Thymus (tissue), 11 donors: ENCODE measurements around the gene UNC13A. TPM values are rescaled to one million over a fixed set of nuclear protein-coding genes. Genes with fewer than 3 reads are reported as not detected.
"Not testable (repeated sequence)": the region's sequence is repeated elsewhere in the genome, so short reads cannot be mapped to it uniquely, and the experiment has no call there.

Experiments used
- DNase-seq, 9 donors: peaks; one replicate each; pipeline ENCODE4 v3.0.0-alpha.2; 2013; ENCODE audit warnings: low spot score in 9 of 9, low read depth in 6 of 9, missing footprints in 1 of 9
- H3K27ac ChIP-seq, 2 donors: one replicate each; pipeline ENCODE4 v1.5.1; 2013; ENCODE audit warnings: control low read depth in 1 of 2, low read depth in 1 of 2, low read length in 1 of 2, mild to moderate bottlenecking in 1 of 2, moderate library complexity in 1 of 2
- H3K27me3 ChIP-seq, 2 donors: one replicate each; pipeline ENCODE4 v1.5.1; 2013; ENCODE audit warnings: low read length in 1 of 2; ENCODE audit not compliant: control insufficient read depth in 2 of 2, insufficient read depth in 1 of 2
- H3K36me3 ChIP-seq, 2 donors: one replicate each; pipeline ENCODE4 v1.5.1; 2013; ENCODE audit warnings: low read length in 1 of 2, mild to moderate bottlenecking in 1 of 2, moderate library complexity in 1 of 2; ENCODE audit not compliant: control insufficient read depth in 2 of 2, insufficient read depth in 2 of 2
- H3K4me1 ChIP-seq, 2 donors: one replicate each; pipeline ENCODE4 v1.5.1; 2013; ENCODE audit warnings: low read length in 2 of 2; ENCODE audit not compliant: control insufficient read depth in 2 of 2, insufficient read depth in 2 of 2
- H3K4me3 ChIP-seq, 2 donors: one replicate each; pipeline ENCODE4 v1.5.1; 2013; ENCODE audit warnings: low read length in 2 of 2, control low read depth in 1 of 2, mild to moderate bottlenecking in 1 of 2
- H3K9me3 ChIP-seq, 2 donors: one replicate each; pipeline ENCODE4 v1.5.1; 2013; ENCODE audit warnings: low read length in 1 of 2, mild to moderate bottlenecking in 1 of 2; ENCODE audit not compliant: control insufficient read depth in 2 of 2, insufficient read depth in 1 of 2
- WGBS: extraction: QIAGEN DNeasy Blood & Tissue Kit; methylation state at CpG from one replicate; pipeline ENCODE4 v1.1.7; 2013; 5-methylcytosine and 5-hydroxymethylcytosine counted together
- polyA plus RNA-seq: library from polyadenylated mRNA; stranded (reverse); fragments of 200-250 nt; gene quantifications from one replicate; pipeline ENCODE4 v1.2.3, GENCODE V29; 2013
- total RNA-seq: library from RNA; stranded (reverse); fragments of 120-200 nt; gene quantifications from one replicate; pipeline ENCODE4 v1.2.4, GENCODE V29; 2013
- donor health status: healthy.

The UNC13A gene
- total and polyA plus RNA-seq, 2 donors: 0.19 to 0.32 TPM

DNA sequence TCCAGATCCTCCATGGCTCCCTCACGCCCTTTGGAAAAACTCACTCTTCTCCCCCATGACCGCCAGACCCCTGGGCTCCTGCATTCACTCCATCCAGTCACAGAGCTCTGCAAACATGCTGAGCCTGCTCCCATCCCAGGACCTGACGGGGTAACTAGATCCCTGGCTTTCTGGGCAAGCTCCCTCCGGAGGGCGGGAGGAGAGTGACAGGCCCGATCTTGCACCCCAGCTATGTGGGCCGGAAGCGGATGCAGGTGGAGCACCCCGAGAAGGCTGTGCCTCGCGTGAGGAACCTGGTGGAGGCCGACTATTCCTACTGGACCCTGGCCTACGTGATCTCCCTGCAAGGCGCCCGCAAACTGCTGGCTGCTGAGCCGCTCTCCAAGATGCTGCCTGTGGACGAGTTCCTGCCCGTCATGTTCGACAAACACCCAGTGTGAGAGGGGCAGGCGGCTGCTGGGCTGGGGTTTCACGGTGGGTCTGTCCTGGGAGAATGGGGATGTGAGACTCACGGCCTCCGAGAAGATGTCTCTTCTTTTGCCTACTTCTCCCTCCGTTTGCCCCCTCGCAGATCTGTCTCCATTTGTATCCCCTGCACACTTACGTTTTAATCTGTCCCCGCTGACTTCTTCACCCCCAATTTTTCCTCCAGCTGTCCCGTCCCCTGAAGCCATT is 107.5 kb downstream of the UNC13A start:
- Histone ChIP-seq H3K27ac (no peak overlapping the region), H3K4me3 (no peak overlapping the region), H3K27me3 (no peaks in the 10 kb centered on the region), H3K4me1 (no peaks in the 10 kb centered on the region), H3K36me3 (peaks cover 52 to 57% of the 10 kb centered on the region in 2 donors), H3K9me3 (no peaks in the 10 kb centered on the region)
- 92% methylated on average over 28 of the region's 28 CpGs for WGBS
- DNase-seq: no peak

GRCh38 chr19:17579661-17580244 is 108.4 kb downstream of the UNC13A start:
- 89% methylated on average over 16 of the region's 16 CpGs for WGBS
- Histone ChIP-seq H3K36me3 (peaks cover 54 to 61% of the 10 kb centered on the region in 2 donors), H3K9me3 (no peaks in the 10 kb centered on the region), H3K4me1 (no peaks in the 10 kb centered on the region), H3K27me3 (no peaks in the 10 kb centered on the region), H3K27ac (no peak overlapping the region), H3K4me3 (no peak overlapping the region)
- DNase-seq: no peak

GRCh38 chr19:17577457-17578097 is 110.6 kb downstream of the UNC13A start:
- no peak overlapping the region for H3K4me3 ChIP-seq
- no peak overlapping the region for H3K27ac ChIP-seq
- H3K27me3 ChIP-seq: no peaks in the 10 kb centered on the region
- no peaks in the 10 kb centered on the region for H3K9me3 ChIP-seq
- peaks cover 52 to 67% of the 10 kb centered on the region in 2 donors for H3K36me3 ChIP-seq
- no peaks in the 10 kb centered on the region for H3K4me1 ChIP-seq
- WGBS: 98% methylated on average over 22 of the region's 22 CpGs
- no peak for DNase-seq

- WGBS: 95% methylated on average over 34 of the region's 34 CpGs
- H3K27me3 ChIP-seq: no peaks in the 10 kb centered on the region
- no peaks in the 10 kb centered on the region for H3K4me1 ChIP-seq
- H3K9me3 ChIP-seq: no peaks in the 10 kb centered on the region
- DNase-seq: no peak
- no peak overlapping the region for H3K4me3 ChIP-seq
- no peak overlapping the region for H3K27ac ChIP-seq
- peaks cover 51 to 67% of the 10 kb centered on the region in 2 donors for H3K36me3 ChIP-seq
Observed at GRCh38 chr19:17576758-17577456, 111.2 kb downstream of the UNC13A start.

DNA sequence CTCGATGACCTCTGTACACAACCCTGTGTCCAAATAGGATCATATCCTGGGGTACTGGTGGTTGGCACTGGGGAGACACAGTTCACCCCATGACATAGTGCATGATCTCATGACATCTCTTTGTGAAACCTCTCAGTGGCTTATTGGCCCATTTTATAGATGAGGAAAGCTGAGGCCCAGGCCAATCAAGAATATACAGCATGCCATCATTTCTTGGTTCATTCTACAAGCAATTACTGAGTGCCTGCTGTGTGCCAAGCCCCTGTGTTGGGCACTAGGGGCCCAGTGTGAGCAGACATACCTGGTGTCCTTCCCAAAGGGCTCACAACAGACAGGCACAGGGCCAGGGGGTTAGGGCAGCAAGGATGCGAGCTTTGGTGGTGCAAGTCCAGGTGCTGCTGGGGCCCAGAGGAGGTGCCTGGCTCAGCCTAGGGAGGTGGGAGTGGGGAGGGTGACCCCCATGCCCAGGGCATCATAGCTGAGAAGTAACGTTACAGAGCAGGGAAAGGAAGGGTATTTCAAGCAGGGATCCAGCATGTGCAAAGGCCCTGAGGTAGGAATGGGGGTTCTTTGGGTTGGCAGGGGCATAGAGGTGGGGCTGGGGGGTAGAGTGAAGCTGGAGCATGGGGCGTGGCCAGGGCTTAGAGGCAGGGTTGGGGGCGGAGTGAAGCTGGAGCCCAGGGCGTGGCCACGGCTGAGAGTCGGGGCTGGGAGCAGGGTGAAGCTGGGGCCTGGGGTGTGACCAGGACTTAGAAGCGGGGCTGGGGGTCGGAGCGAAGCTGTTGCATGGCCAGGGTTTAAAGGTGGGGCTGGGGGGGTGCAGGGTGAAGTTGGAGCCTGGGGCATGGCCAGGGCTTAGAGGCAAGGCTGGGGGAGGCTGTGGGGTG is 112.0 kb downstream of the UNC13A start:
- peaks cover 43 to 65% of the 10 kb centered on the region in 2 donors for H3K36me3 ChIP-seq
- H3K4me3 ChIP-seq: no peak overlapping the region
- WGBS: 98% methylated on average over 11 of the region's 11 CpGs
- no peak for DNase-seq
- H3K4me1 ChIP-seq: no peaks in the 10 kb centered on the region
- H3K27me3 ChIP-seq: no peaks in the 10 kb centered on the region
- no peak overlapping the region for H3K27ac ChIP-seq
- no peaks in the 10 kb centered on the region for H3K9me3 ChIP-seq

DNA sequence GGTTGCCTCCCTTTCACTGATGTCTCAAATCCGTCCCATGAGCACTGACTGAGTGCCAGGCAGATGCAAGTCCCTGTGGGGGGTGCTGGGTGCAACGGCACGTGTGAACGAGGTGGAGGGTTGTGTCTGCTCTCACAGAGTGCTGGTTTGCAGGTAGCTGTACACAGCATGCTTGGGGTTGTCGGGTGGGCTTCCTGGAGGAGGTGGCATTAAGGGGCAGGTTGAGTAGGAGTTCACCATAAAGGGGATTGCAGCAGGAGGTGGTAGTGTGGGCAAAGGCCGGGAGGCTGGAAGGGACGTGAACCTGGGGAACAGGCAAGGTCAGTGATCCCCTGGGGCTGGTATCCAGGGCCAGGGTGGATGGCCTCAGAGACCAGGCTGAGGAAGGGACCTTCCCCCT is 115.5 kb downstream of the UNC13A start:
- Histone ChIP-seq H3K27ac (no peak overlapping the region), H3K9me3 (no peaks in the 10 kb centered on the region), H3K4me1 (no peaks in the 10 kb centered on the region), H3K36me3 (peaks cover 35 to 65% of the 10 kb centered on the region in 2 donors), H3K27me3 (no peaks in the 10 kb centered on the region), H3K4me3 (no peak overlapping the region)
- DNase-seq: no peak
- WGBS: 97% methylated on average over 7 of the region's 7 CpGs

DNA sequence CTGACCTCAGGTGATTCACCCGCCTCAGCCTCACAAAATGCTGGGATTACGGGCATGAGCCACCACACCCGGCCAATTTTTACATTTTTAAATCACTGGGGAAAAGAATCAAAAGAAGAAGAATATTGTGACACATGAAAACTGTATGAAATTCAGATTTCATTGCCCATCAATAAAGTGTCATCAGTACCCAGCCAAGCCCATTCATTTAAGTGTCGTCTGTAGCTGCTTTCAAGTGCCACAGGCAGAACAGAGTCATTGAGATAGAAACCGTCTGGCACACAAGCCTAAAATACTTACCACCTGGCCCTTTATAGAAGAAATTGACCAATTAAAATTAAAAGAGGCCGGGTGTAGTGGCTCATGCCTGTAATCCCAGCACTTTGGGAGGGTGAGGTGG is 117.4 kb downstream of the UNC13A start:
- H3K36me3 ChIP-seq: peaks cover 37 to 65% of the 10 kb centered on the region in 2 donors
- H3K4me1 ChIP-seq: no peaks in the 10 kb centered on the region
- no peaks in the 10 kb centered on the region for H3K27me3 ChIP-seq
- no peak for DNase-seq
- no peak overlapping the region for H3K4me3 ChIP-seq
- no peaks in the 10 kb centered on the region for H3K9me3 ChIP-seq
- H3K27ac ChIP-seq: no peak overlapping the region
- 96% methylated on average over 6 of the region's 6 CpGs for WGBS

GRCh38 chr19:17570291-17570690 is 117.9 kb downstream of the UNC13A start:
- not testable (repeated sequence) for H3K27ac ChIP-seq, H3K9me3 ChIP-seq, DNase-seq, H3K4me3 ChIP-seq, H3K27me3 ChIP-seq, H3K4me1 ChIP-seq
- 99% methylated on average over 5 of the region's 5 CpGs for WGBS
- peaks cover 36 to 66% of the 10 kb centered on the region in 2 donors for H3K36me3 ChIP-seq
